Loucy (cell line): ENCODE data around the gene PRDM5.

ENCODE experiments used
- H2AFZ ChIP-seq: fragments of 200-600 bp; sonication (generic); 2 replicates; pipeline ENCODE4 v1.6.0; 2016; ENCODE audit warnings: antibody characterized with exemption, mild to moderate bottlenecking, low read length, moderate library complexity
- H3F3A ChIP-seq: fragments of 200-600 bp; 2 replicates; pipeline ENCODE4 v1.6.0; 2016; ENCODE audit warnings: antibody characterized with exemption, low read depth, mild to moderate bottlenecking
- H3K27me3 ChIP-seq: fragments of 200-600 bp; sonication (generic); 2 replicates; pipeline ENCODE4 v1.6.1; 2014; ENCODE audit warnings: low read length, mild to moderate bottlenecking; ENCODE audit not compliant: insufficient read depth, poor library complexity, severe bottlenecking
- H3K36me3 ChIP-seq: fragments of 200-600 bp; sonication (generic); 2 replicates; pipeline ENCODE4 v1.6.1; 2016; ENCODE audit warnings: low read length; ENCODE audit not compliant: insufficient read depth
- H3K4me1 ChIP-seq: fragments of 200-600 bp; sonication (generic); 2 replicates; pipeline ENCODE4 v1.5.1; 2014; ENCODE audit warnings: low read length, mild to moderate bottlenecking; ENCODE audit not compliant: insufficient read depth, poor library complexity, severe bottlenecking
- H3K4me2 ChIP-seq: fragments of 200-600 bp; sonication (generic); 2 replicates; pipeline ENCODE4 v1.6.0; 2014; ENCODE audit warnings: antibody characterized with exemption, low read length, low read depth, mild to moderate bottlenecking; ENCODE audit not compliant: poor library complexity, severe bottlenecking
- H3K4me3 ChIP-seq: fragments of 200-600 bp; sonication (generic); 2 replicates; pipeline ENCODE4 v1.5.1; 2014; ENCODE audit warnings: low read length, mild to moderate bottlenecking, mixed read lengths; ENCODE audit not compliant: poor library complexity, severe bottlenecking
- H3K79me2 ChIP-seq: fragments of 200-600 bp; sonication (generic); 2 replicates; pipeline ENCODE4 v1.6.1; 2014; ENCODE audit warnings: low read length; ENCODE audit not compliant: insufficient read depth
- H3K9ac ChIP-seq: fragments of 200-600 bp; sonication (generic); 2 replicates; pipeline ENCODE4 v1.6.0; 2014; ENCODE audit warnings: mild to moderate bottlenecking, low read depth, low read length, moderate library complexity; ENCODE audit not compliant: poor library complexity, severe bottlenecking
- H3K9me2 ChIP-seq: fragments of 200-600 bp; sonication (generic); replicated peaks from 2 replicates; pipeline ENCODE4 v1.6.1; 2016; ENCODE audit warnings: low read depth, low read length, mixed read lengths
- H3K9me3 ChIP-seq: fragments of 200-600 bp; sonication (generic); 2 replicates; pipeline ENCODE4 v1.6.1; 2014; ENCODE audit warnings: mild to moderate bottlenecking, antibody characterized with exemption, low read length, low read depth; ENCODE audit not compliant: insufficient read depth
- H4K20me1 ChIP-seq: fragments of 200-600 bp; sonication (generic); 2 replicates; pipeline ENCODE4 v1.6.0; 2014; ENCODE audit warnings: antibody characterized with exemption, low read length, mild to moderate bottlenecking; ENCODE audit not compliant: insufficient read depth, poor library complexity, severe bottlenecking
- EZH2phosphoT487 ChIP-seq: fragments of 200-600 bp; IDR thresholded peaks from 2 replicates; pipeline ENCODE4 v1.6.1; 2018; ENCODE audit warnings: antibody characterized with exemption, mild to moderate bottlenecking, moderate library complexity, borderline replicate concordance
- TF ChIP-seq, protein P1 (sequence below): fragments of 200-600 bp; sonication (generic); conservative IDR thresholded peaks from 2 replicates; pipeline ENCODE4 v1.5.1; 2014; ENCODE audit warnings: mild to moderate bottlenecking, antibody characterized with exemption, low read length

PRDM5 gene

DNA sequence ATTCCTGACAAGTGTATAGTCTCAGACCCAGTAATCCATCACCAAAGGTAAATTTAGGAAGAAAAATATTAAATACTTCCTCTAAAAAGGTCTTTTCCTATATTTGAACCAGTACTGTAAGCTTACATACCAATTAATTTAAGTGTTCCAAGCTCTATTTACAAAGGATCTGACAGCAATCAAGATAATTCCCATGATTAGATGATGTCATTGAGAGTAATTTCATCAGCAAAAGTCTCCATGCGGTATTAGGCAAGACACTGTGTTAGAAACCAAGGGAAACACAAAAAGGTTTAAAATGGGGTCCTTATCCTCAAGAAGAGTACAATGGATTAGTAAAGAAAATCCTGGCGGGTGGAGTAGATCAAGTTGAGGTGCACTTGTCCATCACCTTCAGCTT, 198.5 kb downstream of the PRDM5 start:
- Histone ChIP-seq H3F3A (no peaks in the 10 kb centered on the region), H3K4me3 (no peak overlapping the region), H3K9ac (no peak overlapping the region), H3K79me2 (no peaks in the 10 kb centered on the region), H3K4me2 (no peak overlapping the region), H3K36me3 (no peaks in the 10 kb centered on the region), H3K27me3 (no peaks in the 10 kb centered on the region), H4K20me1 (no peaks in the 10 kb centered on the region), H3K4me1 (no peaks in the 10 kb centered on the region), H3K9me3 (no peaks in the 10 kb centered on the region), H2AFZ (no peak overlapping the region), H3K9me2 (no peaks in the 10 kb centered on the region)
- TF ChIP-seq, protein P1, sequence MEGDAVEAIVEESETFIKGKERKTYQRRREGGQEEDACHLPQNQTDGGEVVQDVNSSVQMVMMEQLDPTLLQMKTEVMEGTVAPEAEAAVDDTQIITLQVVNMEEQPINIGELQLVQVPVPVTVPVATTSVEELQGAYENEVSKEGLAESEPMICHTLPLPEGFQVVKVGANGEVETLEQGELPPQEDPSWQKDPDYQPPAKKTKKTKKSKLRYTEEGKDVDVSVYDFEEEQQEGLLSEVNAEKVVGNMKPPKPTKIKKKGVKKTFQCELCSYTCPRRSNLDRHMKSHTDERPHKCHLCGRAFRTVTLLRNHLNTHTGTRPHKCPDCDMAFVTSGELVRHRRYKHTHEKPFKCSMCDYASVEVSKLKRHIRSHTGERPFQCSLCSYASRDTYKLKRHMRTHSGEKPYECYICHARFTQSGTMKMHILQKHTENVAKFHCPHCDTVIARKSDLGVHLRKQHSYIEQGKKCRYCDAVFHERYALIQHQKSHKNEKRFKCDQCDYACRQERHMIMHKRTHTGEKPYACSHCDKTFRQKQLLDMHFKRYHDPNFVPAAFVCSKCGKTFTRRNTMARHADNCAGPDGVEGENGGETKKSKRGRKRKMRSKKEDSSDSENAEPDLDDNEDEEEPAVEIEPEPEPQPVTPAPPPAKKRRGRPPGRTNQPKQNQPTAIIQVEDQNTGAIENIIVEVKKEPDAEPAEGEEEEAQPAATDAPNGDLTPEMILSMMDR = no peak
- no peak for TF ChIP-seq EZH2phosphoT487

DNA sequence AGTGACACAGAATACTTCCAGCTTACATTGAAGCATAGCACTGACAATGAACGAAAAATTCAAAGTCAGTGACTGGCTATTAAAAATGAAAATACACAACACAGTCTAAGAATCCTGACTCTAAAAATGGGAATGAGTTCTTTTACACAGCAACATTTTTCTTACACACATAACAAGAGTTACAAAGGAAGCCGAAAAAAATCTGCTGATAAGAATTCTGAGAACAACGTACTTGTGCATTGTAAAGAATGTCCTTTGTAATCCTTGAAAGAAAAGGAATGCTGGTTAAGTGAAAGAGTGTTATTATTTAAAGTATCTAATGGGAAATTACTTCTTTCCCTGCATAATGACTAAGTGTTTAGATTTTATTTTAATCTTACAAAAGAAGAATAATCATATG, 199.4 kb downstream of the PRDM5 start:
- Histone ChIP-seq H3K4me2 (no peak overlapping the region), H3K9me2 (no peaks in the 10 kb centered on the region), H3K9me3 (no peaks in the 10 kb centered on the region), H3K27me3 (no peaks in the 10 kb centered on the region), H2AFZ (no peak overlapping the region), H3K4me3 (no peak overlapping the region), H3F3A (no peaks in the 10 kb centered on the region), H3K79me2 (no peaks in the 10 kb centered on the region), H4K20me1 (no peaks in the 10 kb centered on the region), H3K36me3 (no peaks in the 10 kb centered on the region), H3K9ac (no peak overlapping the region), H3K4me1 (no peaks in the 10 kb centered on the region)
- TF ChIP-seq, protein P1 = no peak
- TF ChIP-seq EZH2phosphoT487 = no peak

DNA sequence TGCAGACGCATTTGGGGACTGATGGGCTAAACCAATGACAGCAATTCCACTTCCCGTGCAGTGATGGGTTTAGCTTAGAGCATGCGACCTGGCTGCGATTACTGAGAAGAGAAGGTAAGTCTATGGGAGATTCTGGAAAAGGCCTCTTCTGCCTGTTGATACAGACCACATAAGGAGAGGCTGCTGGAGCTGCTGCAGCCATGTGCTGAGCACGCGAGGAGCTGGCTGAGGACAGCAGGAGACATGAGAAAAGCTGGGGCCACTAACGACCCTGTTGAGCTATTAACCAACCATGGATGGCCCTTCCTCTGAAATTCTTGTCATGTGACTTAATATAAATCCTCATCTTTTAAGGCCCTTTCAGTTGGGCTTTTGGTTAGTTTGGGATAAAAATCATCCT, 199.9 kb downstream of the PRDM5 start:
- Histone ChIP-seq H4K20me1 (no peaks in the 10 kb centered on the region), H3K4me1 (no peaks in the 10 kb centered on the region), H2AFZ (no peak overlapping the region), H3K4me3 (no peak overlapping the region), H3K9ac (no peak overlapping the region), H3K27me3 (no peaks in the 10 kb centered on the region), H3F3A (no peaks in the 10 kb centered on the region), H3K9me2 (no peaks in the 10 kb centered on the region), H3K4me2 (no peak overlapping the region), H3K36me3 (no peaks in the 10 kb centered on the region), H3K79me2 (no peaks in the 10 kb centered on the region), H3K9me3 (no peaks in the 10 kb centered on the region)
- TF ChIP-seq, protein P1 = no peak
- no peak for TF ChIP-seq EZH2phosphoT487
